Fibroblast of the conjunctiva (primary cell): ENCODE measurements around the gene OSBP2.
A peak's percentile ranks its signal among the peaks of the same experiment; 100 is the strongest.

Experiments used
- DNase-seq: peaks from one replicate; pipeline ENCODE4 v3.0.0-alpha.2; 2010; ENCODE audit warnings: low read depth

The OSBP2 gene

DNA sequence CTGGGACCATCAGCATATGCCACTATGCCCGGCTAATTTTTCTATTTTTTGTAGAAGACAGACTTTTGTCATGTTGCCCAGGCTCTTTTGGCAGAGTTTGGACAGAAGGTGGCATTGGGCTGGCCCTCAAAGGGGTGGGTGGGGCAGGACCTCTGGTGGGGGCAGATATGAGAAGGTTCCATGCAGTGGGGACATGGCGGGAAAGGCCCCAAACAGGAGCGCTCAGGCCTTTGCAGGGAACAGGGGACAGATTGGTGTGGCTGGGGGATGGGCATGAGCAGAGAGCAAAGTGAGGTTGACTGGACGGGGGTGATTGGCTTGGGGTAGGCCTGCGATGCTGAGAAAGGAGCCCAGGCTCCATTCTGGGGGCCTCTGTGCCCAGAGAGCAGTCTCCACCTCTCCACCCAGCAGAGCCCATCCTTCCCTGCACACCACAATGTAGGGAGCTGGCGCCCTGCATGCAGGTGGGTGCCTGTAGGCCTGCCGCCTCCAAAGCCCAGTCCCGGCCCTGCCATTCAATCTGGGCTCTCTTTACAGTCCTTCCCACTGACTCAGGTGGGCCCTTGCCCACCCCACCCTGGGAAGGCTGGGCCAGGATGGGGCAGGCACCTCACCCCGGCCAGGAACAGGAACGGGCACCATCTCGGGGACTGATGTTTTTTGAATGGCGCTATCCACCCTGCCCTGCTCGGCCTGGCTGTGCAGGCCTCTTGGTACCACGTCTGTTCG lies 175.2 kb downstream of the OSBP2 start:
- no peak for DNase-seq

DNA sequence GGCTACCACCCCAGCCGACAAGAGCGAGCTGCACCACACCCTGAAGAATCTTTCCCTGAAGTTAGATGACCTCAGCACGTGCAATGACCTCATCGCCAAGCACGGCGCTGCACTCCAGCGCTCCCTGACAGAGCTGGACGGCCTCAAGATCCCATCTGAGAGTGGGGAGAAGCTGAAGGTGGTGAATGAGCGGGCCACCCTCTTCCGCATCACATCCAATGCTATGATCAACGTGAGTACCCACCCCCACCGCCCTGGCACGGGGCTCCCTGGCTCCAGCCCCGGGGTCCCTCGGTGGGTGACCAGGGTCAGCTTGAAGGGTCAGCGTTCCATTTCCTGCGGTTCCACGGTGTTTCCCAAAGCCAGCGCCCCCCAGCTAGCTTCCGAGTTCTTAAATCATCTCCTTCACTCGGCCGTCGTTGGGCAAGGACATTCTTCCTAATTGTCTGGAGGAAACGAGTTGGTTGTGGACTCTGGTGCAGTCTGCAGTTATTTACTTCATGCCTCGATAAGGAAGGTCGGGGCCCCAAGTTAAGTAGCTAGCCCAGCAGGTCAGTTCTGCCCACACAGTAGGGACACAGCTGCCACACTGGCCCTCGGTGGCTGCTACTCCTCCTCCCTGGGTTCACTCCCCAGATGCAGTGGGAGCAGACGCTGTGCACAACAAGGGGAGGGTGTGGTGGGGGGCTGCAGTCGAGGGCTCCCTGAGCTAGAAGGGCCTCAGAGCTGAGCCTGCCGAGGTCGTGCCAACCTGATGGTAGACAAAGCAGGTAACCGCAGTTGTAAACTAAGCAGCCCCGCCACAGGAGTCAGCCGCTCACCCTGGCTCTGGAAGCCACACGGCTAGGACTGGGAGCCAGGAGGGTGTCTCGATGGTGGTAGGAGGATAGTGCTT lies 176.0 kb downstream of the OSBP2 start:
- no peak for DNase-seq

DNA sequence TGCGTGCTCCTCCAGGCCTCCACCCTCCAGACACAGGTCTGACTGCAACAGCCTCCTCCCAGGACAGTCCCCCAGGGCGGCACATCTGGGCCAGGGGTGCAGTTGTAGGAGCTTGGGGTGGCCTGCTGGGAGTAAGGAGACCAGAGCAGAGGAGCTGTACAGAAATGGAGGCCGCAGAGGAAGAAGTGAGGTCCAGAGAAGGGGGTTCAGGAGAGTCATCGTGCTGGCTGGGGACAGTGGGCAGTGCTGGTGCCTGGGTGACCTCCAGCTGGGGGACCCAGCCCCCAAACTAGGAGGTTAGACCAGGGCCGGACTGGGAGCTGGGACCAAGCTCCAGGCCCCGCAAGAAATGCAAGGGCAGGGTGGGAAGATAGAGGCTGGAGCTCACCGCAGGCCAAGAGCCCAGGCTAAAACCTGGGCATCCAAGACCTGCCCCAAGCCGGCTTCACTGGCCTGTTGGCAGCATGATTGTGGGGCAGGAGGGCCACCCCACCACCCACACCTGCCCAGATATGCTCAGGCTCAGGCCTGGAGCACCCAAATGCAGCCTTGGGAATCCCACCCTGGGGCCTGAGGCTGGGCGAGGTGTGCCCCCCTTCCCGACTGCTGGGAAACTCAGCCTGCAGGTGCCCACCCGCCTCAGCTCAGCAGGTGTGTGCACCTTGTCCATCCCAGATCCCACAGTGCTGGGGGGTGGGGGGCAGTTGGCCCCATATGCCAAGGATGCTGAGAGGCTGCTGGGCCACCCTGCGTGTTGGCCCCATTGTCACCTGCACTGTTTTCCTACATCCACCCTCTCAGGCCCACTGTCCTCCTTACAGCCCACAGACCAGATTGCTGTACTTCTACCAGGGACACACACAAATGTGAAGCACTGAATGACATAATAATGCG lies 177.0 kb downstream of the OSBP2 start:
- DNase-seq: no peak

DNA sequence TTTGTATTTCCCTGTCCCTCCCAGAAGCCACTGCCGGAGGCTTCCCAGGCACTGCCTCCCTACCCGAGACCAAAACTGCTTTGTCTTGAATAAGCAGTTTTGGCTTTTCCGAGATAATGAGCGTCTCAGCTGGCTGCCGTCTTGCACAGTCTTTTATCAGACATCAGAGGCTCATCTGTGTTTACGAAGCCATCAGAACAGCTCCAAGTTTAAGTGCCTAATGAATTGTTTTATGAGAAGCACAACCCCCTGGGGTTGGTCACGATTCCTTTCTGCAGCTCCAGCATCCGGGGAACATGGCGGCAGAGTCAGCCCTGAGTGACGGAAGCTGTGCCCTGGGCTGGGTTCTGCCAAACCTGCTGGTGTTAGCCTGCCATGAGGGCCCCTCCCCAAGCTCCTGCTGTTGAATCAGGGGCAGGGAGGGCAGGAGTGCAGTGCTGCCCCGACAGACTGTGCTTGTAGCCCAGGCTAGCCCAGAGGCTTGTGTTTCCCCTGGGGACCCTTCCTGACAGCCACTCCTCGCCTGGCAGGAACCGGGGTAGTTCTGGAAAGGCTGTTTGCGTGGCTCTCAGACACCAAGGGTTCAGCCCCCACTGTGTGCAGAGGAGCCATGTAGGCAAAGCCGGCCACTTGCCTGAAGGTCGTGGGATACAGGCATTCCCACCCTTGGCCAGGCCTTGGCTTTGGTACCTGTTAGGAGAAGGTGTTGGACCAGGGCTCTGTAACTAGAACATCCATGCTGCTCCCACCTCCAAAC lies 177.8 kb downstream of the OSBP2 start:
- DNase-seq: no peak

DNA sequence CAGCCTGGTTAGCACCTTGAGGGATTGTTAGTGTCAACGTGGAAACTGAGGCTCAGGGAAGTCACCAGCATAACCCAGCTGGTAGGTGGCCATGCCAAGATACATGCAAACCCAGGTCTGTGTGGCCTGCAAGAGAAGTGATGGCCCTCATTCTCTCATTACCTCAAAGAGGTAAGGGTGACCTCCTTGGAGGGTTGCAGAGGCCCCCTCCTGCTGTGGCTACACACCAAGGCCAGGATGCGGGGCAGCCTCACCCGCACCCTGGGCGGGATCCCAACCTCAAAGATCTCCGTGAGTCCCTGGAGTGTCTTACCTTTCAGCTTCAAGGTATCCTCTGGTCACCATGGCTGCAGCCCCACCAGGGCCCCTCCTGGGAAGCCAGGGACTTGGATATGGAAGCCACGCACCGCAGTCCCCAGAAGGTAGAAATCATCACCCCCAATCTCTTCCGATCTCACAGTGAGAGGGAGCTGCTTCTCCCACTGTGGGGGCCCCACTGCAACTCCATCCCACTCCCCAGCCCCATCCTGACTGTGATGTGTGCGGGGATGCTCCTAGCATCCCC lies 178.5 kb downstream of the OSBP2 start:
- no peak for DNase-seq

DNA sequence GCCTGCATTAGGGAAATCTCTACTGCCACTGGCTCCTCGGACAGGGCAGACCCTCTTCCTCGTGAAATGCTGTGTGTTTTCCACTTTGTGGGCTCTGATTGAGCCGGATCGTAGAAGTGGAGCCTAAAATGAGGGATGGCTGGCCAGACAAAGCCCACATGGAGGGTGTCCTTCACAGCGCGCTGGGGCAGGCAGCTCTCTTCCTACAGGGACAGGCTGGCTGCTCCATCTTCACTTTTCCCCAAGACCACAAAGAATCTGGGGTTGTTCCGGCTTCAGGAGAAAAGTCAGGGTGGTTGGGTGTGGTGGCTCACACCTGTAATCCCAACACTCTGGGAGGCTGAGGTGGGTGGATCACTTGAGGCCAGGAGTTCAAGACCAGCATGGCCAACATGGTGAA lies 179.0 kb downstream of the OSBP2 start:
- DNase-seq: no peak

DNA sequence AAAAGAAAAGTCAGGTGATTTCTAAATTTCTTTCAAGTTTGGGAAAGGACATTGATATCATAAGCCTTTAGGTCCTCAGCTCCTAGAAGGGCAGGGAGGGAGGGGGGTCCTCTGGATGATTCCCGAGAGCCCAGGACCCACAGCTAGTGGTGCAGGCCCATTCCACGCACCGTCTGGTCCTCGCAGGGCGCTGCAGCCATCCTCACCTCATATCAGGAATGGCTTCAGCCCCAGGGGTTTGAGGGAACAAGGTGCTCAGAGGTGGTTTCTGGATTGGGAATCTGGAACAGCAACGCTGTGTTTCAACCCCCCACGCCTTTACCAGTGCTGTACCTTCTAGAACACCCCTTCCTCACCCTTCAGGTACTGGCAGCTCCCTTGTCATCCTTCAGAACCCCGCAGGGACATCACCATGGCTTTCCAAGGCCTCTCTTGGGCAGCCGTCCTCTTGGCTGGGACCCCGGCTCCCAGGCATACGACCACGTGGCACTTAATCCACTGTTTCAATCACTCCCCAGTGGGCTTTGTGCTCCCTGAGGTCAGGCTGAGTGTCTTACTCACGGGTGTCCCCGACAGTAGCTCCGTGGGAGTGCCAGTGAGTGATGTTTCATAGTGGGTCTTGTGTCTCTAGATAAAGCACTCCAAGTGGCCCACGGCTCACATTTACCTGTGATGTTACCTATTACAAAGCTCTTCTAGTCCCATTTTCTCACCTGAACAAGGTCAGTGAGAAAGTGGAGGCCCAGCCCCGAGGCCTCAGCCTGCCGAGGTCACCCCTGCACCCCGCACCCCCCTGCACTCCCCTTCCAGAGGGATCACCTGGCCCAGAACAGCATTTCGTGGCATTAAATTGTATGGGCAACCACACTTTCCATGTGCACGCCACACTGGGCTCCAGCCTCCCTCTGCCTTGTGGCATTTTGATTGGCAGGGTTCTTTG lies 180.0 kb downstream of the OSBP2 start:
- no peak for DNase-seq

DNA sequence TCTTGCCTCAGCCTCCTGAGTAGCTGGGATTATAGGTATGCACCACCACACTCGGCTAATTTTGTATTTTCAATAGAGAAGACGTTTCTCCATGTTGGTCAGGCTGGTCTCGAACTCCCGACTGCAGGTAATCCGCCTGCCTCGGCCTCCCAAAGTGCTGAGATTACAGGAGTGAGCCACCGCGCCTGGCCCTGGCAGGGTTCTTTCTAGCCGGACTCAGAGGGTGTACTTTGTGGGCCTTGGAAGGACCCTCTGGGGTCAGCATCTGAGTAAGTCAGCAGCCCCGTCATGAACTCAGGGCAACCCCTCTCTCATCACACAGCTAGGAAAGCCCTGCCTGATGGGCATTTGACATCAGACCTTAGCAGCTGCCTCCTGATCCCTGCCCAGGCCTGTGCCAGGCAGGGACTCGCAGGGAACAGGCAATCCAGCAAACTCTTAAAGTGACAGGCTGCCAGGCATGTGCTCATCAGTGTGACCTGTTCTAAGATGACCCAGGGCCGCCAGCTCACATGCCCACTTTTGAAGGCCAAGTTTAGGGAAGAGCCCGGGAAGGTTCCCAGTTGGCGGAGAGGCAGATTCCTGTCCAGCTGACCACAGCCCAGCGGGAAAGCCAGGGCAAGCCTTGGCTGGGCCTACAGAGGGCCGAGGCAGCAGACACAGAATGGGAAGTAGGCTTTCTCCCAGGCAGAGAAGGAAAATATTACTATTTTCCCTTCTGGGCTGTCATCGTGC lies 181.0 kb downstream of the OSBP2 start:
- DNase-seq: no peak

DNA sequence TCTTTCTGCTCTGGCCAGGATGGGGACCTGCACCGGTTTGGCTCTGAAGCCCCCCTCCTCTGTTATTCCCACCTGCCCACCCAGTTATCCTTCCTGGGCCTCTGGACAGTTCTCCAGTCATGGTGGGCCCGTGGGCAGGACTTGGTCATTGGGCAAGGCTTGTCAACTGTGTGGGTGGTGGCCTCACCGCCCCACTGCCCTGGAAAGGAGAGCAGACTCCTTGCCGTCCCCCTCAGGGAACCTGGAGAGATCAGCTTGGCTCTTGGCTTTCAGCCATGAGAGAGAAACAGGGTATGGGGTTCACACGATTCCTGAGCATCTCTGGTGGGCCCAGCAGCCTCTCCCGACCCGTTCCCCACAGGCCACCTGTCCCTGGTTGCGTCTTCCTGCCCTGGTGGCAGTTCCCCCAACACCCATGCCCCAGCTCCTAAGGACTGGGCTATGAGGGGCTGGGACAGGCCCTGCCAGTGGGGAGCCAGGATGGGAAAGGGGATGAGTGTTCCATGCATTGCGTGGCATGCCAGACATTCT lies 181.6 kb downstream of the OSBP2 start:
- no peak for DNase-seq

DNA sequence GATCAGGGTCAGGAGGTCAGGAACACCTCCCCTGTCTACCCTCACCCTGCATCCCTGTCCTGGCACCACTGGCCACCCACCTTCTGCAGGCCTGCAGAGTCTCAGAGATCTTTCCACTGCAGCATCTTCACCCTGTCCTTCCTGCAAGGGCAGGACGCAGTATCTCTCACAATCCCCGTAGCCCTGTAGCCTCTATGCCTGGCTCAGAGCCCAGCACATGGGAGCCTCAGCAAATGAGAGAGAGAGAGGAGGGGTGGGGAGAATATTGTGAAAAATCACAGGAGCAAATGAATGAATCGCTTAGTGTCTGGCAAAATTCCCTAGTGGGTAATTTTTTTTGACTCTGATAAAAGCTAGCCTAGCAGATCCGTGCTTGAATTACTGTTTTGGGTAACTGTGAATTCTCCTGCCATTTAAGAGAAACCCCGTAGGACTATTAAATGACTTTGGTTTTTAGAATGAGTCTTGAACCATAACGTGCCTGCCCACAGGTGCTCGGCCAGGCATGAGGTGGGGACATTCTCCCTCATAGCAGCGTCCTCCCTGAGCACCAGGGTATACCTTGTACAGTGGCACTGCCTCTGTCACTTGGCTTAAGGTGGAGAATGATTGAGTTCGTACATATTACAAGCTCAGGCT lies 182.4 kb downstream of the OSBP2 start:
- peak; percentile 13 for DNase-seq

DNA sequence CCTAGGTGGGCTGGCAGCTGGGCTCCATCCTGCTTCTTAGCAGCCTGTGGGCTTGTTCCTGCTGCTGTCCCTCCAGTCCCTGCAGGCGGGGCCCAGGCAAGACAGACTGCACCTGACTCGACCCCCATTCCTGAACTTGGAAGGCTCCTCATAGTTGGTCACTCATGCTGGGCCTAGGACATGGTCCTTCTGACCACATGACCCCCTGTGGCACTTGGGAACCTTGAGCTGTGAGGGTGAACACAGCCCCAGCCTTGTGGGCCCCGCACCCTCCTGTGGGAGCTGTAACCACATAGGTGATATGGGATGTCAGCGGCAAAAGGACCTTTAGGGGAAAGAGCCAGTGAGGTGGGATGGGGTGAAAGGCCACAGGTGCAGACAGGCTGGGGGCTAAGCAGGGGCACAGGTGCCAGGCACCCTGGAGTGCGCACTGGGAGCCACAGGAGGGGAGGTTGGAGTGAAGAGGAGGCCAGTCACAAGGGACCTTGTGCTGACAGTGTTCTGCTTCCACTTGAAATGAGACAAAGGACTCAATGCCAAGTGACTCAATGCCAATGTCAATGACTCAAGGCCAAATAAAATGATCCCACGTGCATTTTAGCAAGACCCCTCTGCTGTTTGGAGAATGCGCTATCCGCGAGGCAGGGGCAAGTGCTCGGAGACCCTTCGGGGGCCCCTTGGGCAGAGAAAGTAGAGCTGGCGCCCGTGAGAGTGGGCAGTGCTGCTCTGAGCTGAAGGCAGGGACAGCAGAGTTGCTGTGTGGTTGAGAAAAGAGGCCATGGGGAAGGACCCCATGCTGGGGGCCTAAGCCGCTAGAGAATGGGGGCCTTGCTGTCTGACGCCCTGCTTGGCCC lies 183.2 kb downstream of the OSBP2 start:
- no peak for DNase-seq

DNA sequence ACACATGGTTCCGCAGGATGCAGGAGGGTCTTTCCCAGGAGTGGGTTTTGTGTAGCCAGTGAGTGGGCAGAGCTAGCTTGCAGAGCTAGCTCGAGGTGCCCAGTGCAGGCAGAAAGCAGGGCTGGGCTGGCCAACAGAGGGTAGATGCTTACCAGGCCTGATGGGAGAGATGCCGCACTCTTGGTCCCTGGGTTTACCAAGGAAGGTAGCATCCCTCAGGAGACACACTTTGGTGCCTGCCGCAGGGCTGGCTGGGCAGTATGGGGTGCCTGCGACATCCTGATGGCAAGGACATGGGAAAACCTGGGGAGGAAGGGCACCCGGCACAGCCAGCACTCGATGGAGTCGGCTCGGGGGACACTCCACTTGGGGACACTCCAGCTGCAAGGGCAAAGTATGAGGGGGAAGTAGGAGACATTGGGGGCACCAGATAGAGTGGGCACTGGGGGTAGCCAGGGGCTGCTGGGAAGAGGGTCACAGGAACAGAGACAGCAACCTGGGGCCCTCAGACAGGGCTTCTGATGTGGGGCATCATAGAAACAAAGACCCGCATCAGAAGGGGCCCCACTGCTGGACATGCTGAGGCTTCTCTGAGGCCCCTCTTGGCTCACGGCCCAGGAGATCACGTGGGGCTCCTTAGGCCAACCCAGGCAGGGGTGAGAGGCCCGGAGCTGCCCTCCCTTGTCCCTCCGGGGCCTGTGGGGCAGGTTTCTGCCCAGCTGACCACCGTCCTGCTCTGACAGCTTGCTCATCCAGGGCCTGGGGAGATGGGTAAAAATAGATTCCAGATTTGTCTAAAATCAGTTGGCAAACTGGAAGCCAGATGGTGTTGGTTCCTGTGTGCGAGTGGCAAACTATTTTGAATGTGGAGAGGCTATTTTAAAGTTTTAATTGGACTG lies 184.1 kb downstream of the OSBP2 start:
- DNase-seq: no peak

DNA sequence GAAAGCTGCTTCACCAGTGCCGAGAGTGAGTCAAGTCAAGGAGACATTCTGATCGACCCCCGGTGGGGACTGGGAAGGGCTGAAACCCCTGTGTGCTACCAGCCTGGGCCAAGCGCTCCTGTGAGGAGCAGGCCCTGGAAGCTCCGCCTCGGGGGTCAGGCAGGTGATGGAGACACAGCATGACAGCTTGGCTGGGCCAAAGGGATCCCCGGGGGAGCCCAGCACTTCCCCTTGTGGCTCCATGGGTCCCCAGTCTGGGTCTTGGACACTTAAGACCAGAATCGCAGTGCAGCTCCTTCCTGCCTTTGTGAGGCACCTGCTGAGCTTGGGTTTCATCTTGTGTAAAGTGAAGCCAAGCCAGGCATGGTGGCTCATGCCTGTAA lies 184.7 kb downstream of the OSBP2 start:
- no peak for DNase-seq

DNA sequence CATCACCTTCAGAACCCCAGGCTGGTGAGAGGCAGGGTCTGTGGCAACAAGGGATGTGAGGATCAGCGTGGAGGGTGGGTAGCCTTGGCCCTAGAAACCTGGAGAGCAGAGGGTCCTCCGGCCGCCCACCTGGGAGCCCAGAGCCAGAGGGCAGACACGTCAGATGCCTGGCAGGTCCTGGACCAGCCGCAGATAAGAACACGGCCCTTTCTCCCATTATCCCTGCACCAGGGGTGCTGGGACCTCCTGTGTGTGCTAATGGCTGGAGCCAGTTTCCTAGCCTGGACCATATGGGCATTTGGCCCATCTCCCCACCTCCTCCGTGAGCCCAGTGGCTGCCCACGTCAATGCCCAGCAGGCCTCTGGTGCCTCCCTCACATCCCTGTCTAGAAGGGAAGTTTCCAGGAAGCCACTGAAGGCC lies 185.5 kb downstream of the OSBP2 start:
- DNase-seq: no peak

DNA sequence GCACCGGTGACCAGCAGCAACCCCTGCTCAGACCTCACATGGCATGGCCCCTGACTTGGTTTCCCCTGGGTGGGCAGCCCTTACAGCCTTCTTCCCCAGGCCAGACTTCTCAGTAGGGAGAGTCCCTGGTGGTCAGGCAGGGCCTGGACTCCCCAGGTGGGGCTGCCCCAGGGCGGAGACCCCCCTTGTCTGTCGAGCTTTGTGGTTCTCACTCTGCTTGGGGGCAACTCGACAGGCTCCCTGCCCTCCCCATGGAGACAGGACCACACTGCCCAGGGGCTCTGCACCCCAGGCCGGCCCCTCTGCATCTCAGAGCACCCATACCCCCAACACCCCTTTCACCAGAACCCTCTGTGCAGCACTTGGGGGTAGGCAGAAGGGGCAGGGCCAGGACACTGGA lies 186.2 kb downstream of the OSBP2 start:
- DNase-seq: no peak

DNA sequence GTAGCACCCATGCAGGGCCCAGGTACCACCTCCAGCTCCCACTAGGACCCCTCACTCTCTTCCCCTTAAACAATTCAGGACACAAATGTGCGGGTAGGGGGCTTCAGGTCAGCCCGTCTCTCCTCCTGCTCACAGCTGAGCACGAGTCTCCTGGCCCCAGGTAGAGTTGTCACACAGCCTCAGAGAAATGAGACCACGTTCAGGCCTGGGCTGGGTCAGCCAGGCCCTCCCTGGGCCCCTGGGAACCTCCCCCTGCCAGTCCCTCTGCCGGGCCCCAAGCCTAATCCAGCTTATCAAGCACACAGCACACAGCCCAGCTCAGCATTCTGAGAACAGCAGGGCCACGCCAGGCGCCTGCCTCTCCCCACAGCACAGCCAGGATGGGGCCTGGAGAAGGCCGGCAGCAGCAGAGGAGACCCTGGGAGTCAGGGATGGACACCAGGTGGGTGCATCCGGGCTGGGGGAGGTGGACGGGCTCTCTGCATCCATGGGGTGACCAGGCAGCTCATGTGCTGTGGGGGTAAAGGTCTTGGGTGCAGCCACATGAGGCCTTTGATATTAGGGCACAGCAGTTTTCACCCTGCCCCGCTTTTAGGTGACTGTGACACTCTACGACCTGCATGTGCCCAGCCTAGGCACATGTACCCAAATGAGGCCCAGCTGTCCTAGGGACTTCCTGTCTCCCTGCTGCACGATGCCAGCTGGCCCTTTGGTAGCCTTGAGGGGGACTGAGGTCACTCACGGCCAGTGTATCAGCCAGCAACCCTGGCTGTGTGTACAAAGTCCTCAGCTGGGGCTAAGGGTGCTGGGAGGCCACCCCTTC lies 186.9 kb downstream of the OSBP2 start:
- no peak for DNase-seq
